AML-193 (cell line): ENCODE measurements around the gene LAYN.
A peak's percentile ranks its signal among the peaks of the same experiment; 100 is the strongest.

ENCODE experiments used
- DNase-seq, 2 experiments: peaks; one replicate each; lab custom pipeline; 2025; lab: John Stamatoyannopoulos, UW

LAYN gene

GRCh38 chr11:111598148-111598547 lies 57.6 kb downstream of the LAYN start:
- no peak for DNase-seq

- no peak for DNase-seq
Observed at GRCh38 chr11:111598559-111598958, 58.0 kb downstream of the LAYN start.

- DNase-seq: no peak
Observed at GRCh38 chr11:111601636-111601978, 61.1 kb downstream of the LAYN start.

GRCh38 chr11:111601979-111602864 lies 61.7 kb downstream of the LAYN start, which contains the start of gene SIK2:
SIK2 (plus strand) TSS chr11:111602449; CDS start chr11:111602564, 115 bp downstream.
- peak; percentile 89 to 90 for DNase-seq

- peak in 1 of 2 experiments; percentile 7 for DNase-seq
Observed at GRCh38 chr11:111602865-111603610, 62.5 kb downstream of the LAYN start.

GRCh38 chr11:111603611-111604130 lies 63.2 kb downstream of the LAYN start:
- DNase-seq: no peak

- DNase-seq: peak; percentile 48 to 68
Observed at GRCh38 chr11:111604392-111605009, 64.0 kb downstream of the LAYN start.

- no peak for DNase-seq
Observed at GRCh38 chr11:111605681-111606080, 65.2 kb downstream of the LAYN start.

GRCh38 chr11:111606986-111607385 lies 66.5 kb downstream of the LAYN start:
- DNase-seq: no peak

GRCh38 chr11:111607751-111608150 lies 67.2 kb downstream of the LAYN start:
- no peak for DNase-seq
